DMS 273 treated with DMSO at 0.1 percent for 48 hours (cell line): ENCODE data around the gene UBR4.

Experiments used
- DNase-seq: peaks from one replicate; lab custom pipeline; 2025; lab: John Stamatoyannopoulos, UW

UBR4 gene

DNA sequence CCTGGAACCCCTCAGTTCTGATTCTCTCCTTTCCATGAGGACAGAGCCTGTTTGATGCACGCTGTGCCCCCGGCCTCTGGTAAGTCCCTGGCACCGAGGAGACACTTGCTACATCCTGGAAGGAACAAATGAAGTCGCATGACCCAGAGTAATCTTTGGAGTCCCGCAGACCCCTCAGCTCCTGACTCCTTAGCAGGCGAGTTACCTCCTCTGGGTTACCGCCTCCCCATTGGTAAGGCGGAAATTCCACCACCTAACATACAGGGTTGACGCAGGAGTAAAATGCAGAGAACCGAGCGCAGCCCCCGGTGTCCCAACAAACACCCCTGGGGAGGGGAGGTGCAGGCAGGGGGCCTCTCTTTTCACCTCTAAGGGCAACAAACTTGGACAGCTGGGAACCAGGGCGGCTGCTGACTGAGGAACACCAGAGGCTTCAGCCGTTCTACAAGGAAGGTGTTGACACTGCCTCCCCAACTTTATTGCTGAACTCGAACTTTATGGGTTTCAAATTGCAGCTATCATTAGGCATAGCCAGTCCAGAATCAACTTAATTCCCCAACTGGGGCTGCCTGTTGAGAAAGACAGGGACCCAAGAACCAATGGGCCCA lies 138.3 kb downstream of the UBR4 start:
- DNase-seq, result no peak

DNA sequence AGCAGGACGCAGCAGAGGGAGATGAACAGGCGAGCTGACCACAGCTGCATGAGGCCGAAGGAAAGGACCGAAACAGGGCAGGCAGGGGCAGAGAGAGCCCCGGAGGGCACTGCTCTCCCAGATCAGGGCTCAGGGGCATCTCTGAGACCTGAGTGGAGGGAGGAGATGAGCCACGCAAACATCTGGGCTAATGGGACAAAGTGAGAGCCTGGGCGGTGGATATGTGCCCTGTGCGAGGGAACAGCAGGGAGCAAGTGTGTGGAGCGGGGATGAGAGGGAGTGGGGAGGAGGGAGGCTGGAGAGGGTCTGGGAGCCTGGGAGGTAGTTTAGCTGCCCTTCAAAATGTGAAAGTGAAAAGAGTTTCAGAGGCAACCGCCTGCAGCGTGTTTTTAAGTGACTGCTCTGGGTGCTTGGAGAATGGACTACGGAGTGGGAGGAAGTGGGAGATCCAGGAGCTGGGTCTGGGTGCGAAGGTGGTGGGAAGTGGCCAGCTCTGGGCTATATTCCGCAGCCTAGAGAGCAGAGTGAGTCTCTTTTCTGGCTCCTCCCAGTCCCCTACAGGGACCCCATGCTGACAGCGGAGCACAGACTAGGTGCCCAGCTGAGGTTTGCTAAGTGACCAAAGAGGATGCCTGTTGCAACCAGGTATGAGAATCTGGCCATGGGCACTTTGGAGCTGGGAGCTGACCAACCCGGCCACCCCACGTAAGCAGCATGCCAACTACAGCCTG lies 139.0 kb downstream of the UBR4 start:
- DNase-seq, result no peak

DNA sequence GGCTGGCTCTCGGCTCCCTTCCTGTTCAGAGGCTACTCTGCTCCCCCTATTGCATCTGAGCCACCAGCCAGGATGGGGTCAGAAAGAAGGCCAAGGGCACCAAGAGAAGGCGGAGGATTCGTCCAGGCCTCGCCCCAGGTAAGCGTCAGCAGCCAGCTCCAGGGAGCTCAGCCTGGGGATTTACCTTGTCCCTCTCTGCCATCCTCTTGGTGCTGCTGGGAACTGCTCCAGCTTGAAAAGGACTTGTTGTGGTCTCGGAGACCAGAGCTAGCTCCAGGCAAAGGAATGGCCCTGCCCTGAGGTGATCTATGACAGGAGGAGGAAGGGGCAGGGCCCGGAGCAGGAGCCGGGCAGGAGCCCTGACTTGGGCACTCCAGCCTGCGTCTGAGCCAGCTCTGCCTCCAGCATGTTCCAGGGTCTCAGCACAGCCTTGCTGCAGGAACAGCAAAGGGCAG lies 139.8 kb downstream of the UBR4 start:
- no peak for DNase-seq

DNA sequence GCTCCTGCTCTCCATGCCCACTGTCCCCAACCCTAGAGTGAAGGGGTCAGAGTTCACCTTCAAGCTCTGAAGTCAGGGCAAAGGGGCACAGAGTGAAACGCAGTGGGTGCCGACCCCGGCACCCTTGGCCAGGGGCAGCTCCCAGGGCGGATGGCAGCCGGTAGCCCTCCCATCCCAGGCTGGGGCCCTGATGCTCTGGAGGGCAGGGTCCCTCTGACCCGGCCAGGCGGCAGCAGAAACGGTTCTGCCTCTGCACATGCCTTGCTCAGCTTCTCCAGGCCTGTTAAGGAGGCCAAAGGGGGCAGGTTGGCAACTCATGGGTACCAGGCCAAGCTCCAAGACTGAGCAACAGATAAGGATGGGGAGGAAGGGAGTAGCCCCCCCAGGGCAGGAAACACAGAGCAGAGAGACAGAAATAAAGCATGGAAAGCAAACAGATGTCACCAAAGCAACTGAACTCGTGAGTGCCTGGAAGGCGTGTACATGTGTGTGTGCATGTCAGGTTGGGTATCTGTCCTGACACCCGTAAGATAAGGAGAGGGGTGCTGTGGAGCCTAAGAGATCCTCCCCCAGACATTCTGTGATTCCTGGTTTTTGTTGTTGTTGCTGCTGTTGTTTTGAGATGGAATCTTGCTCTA lies 141.3 kb downstream of the UBR4 start:
- no peak for DNase-seq

DNA sequence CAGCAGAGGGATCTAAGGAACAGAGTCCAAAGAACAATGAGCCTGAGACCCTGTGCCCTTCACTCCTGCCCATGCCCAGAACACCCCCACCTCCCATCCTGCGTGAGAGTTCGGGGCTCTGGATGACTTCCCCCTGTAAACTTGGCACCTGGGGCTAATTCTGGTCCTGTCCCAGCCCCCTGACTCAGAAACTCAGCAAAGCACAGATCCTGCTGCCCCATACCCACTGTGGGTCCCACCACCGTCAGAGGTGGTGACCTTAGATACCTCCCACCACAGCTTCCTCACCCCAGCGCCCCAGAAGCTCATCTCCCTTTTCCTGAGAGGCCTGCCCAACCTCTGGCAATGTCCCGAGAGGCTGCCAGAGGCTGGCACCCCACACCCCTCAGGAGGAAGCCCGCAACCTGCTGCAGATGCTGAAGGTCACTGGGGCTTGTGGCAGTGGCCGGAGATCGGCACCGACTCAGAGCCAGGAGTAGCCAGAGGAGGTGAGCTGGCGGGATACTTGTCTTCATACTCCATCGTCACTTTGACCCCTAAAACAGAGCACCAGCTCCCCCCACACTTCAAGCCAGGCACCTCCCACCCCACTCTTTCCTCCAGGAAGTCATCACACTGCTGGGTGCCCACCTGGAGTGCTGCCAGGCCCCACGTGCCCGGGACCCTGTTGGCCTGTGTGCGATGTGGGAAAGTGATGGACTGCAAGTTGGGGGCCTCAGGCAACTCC lies 142.0 kb downstream of the UBR4 start:
- DNase-seq, result no peak

DNA sequence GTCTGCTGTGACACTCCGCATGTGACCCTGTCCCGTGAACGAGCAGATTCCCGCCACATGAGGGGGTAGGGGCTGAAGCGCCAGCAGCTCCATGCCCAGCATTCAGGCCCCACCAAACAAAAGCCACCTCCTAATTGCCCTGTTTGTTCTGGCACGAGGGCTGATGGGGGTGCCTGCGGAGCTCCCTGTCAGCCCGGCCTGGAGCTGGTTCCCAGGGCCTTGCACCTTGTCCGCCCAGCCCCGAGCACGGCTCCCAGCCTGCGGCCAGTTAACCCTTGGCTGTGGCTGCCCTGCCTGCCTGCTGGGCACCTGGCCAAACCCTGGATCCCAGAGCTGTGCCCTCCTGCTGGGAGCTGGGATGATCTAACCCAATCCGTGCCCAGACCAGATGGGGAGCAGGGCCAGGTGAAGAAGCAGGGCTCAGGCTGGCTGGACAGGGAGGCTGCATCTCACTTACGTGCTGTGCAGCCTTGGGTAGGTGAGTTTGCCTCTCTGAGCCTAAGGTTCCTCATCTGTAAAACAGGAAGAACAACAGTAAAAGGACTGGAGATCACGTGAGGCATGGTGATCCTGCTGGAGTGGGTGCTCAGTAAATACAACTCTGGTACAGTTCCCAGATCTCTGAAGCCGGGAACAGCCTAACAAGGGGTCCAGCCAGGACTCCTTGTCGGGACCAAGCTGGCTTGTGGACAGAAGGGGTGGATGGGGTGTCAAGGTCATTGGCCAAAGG lies 142.7 kb downstream of the UBR4 start:
- DNase-seq, result no peak

DNA sequence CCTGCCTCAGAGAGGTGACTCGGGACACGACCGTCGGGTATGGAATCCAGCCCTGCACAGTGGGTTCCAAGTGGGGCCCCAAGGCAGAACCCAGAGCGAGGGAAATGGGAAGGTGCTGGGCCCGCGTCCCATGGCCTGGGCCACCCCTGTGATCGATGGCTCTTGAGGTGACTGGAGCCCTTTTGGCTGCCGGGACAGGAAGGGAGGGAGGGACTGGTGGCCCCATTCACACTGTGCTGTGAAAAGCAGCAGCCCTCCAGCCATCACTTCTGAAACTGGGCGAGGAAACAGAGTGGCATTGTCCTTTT lies 143.2 kb downstream of the UBR4 start:
- DNase-seq, result no peak

DNA sequence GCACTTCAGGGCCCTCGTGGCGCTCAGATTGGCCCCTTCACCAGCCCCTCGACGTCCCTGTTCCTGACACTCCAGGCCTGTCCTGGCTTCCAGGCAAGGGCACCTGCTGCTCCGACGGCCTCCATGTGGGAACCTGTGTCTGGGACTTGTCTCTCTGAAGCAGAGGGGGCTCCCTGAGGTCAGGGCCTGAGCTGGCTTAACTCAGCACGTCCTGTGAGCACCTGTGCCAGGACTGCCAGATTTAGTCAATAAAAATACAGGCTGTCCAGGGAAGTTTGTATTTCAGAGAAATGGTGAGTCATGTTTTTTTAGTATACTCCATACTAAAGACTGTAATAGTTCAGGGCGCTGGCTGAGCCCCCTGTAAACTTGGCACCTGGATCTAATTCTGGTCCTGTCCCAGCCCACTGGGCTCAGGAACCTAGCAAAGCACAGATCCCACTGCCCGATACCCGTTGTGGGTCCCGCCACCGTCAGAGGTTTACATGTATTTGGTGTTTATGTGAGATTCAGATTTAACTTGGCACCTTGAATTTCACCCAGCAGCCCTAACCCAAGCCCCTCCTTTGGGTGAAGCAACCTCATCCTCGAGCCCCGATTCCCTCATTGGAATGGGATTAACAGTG lies 143.7 kb downstream of the UBR4 start:
- no peak for DNase-seq

DNA sequence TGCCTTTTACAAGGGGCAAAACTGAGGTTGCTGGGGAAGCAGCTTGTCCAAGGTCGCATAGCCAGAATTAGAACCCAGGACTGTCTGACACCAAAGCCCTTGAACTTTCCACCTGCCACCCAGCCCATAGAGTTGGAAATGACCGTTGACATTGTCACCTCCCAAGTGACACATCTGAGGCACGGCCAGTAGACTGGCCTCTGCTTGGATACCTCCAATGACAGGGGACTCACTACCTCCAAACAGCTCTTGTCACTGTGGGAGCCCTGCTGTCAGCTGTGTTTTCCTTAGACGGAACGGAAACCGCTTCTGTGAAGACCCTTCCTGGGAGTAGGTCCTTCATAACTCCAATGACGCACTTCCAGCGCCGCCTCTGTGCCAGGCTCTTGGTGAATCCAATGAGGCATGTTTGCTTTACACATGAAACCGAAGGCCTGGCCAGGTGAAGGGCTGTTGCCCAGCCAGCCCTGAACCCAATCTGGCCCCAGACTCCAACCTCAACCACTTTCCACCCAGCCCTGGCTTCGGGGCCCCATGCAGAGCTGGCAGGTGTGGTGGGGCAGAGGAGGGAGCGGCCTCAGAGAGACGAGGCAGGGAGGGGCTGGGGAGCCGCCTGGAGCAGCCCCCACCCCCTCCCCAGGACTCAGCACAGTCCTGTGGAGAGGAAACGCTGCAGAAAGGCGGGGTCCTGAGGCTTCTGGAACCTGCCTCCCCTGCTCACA lies 144.4 kb downstream of the UBR4 start:
- no peak for DNase-seq

DNA sequence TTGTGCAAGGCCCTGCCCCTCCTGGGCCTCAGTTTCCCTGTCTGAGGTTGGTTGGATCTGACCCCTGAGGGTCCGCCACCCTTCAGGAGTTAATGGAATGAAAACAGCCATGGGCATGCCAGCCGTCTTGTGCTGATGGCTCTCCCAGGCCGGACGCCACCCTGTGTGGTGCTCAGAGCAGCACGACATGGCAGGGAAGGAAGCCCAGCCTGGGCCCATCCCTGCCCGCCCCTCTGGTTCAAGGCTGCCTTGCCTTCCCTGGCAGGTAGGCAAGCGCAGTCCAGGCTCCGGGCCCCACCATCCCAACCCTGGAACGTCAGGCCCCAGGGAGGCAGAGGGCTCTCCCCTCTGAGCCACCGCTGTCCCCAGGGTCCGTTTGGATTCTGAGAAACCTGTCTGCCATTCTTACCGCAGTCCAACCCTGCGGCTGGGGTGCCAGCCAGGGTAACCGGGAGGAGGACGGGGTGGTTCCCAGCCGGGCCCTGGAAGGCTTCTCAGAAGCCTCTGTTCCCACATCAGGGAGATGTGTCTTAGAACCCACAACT lies 145.1 kb downstream of the UBR4 start:
- DNase-seq, result no peak

DNA sequence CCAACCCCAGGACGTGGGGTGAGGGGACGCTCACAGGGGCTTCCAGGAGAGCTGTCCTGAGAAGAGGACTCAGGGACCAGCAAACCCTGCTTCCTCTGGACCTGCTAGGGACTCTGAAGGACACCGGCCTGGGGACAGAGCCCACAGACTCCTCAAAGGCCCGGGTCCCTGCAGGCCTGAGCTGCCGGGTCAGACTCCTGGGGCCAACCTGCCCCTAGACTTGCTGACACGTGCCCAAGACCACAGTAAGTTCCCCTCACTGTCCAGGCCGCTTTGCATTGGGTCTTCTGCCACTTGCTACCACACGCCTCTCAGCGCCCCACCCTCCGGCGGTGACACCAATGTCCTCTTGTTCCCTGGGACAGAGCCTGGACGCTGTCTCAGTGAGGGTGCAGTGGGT lies 146.9 kb downstream of the UBR4 start:
- DNase-seq, result no peak

DNA sequence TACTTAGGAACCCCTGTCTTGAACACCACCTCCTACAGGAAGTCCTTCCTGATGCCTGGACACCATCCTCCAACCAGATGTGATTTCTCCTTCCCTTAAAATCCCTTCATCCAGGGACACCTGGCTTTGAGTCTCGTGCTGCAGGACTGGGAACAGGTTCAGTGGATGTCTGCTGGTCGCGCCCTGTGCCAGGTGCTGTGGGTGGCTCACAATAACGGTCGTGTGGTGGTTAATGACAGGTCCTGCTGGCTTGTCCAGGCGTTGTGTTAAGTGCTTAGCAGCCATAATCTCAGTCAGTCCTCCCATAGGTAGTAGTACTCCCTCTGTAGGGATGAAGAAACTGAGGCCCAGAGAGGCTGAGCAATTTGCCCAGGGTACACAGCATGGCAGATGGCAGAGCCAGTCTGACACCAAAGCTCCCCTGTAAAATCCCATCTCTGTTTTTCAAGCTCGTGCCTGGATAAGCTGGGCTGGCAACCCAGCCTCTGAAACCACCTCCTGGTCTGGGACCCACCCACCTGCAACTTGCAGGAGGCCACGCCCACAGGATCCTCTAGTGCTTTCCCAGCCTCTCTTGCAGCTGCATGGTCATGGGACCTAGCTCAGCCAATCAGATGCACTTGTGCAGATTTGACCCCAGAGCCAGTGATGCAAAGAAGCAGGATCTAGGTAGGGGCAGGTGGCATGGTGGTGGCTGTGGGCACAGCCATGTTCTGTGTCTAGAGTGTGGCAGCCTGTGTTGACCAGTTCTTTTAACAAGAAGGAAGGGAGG lies 147.6 kb downstream of the UBR4 start:
- no peak for DNase-seq

DNA sequence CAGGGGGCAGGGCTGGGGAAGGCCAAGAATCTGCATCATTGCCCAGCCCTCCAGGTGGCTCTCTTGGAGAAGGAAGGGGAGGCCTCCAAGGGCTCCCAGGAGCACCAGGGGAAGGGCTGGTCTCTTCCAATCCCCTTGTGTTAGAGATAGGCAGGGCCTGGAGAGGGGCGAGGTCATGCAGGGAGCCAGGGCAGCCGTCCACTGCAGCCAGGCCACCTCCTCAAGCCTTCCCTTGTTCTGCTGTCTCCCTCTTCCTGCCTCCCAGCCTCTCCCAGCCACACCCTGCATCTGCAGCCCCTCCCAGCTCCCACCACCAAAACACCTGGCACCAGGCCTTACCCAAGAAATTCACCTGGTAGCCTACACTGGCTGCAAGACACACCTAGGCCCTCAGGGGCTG lies 148.3 kb downstream of the UBR4 start:
- DNase-seq, result no peak

DNA sequence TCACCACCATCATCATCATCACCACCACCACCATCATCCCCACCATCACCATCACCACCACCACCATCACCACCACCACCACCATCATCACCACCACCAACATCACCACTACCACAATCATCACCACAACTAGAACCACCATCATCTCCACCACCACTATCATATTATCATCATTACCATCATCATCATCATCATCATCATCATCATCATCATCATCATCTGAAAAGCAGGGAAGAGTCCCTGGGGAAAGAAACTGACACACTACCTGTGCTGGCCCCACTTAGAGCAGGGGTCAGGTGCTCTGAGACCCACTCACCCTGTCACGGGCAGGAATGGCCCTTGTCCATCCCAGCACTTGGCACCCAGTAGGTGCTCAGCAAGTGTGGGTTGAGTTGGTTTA lies 148.7 kb downstream of the UBR4 start:
- DNase-seq, result no peak

DNA sequence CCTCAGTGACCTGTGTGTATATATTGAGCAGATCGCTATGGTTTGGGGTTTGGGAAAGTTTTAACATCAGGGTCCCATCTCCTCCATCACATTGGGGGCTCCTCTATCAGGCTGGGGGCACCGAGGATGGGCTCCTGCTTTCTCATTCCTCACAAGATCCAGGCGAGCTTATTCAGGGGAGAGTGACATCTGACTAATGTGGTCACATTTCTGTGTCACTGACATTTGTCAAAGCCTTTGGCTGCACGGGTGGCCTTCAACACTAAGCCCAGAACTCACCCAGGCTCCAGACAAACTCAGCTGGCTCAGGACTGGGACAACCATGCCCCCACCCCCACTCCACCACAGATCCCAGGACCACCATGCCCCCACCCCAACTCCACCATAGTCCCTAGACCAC lies 150.3 kb downstream of the UBR4 start:
- no peak for DNase-seq

DNA sequence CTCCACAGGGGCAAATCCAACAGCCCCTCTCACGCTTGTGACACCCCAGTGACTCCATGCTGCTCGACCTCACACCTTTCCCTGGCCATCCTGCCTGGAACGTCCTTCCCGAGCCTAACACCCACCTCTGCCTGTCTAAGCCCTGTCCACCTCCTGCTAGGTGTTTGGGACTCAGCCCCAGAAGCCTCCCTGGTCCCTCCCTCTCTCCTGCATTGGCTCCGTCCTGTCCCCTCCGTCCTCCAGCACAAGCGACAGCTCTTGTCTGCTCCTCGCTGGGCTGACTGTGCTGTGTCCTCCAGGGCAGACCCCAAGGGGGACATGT lies 151.6 kb downstream of the UBR4 start:
- no peak for DNase-seq

DNA sequence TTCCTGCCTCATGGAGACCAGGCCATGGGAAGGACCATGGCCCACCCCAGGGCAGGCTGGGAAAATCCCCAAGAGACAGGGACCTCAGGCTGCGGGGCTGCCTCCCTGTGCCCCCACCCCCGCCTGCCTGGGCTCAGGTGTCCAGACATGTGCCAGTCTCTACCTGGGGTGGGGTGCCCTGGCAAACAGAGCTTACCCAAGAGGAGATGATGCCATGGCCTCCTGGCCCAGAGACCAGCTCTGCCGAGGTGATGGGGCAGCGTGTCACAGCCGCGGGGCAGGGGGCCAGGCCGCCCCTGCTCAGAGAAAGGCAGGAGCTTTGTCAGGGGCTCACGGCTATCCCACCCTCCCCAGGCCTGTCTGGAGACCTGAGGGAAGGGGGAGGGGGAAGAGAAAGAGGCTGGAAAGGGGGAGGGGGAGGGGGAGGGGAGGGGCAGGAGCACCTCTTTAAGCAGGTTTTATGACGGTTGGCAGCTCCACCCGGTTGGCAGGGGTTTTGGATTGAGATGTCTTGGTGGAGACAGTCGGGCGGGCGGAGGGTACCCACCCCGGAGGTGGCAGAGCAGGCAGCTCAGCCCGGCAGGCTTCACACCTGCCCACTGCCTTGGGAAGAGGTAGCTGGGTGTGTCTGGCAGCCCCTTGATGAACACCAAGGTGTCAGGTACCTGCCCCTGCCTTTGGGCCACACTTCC lies 152.1 kb downstream of the UBR4 start:
- no peak for DNase-seq

DNA sequence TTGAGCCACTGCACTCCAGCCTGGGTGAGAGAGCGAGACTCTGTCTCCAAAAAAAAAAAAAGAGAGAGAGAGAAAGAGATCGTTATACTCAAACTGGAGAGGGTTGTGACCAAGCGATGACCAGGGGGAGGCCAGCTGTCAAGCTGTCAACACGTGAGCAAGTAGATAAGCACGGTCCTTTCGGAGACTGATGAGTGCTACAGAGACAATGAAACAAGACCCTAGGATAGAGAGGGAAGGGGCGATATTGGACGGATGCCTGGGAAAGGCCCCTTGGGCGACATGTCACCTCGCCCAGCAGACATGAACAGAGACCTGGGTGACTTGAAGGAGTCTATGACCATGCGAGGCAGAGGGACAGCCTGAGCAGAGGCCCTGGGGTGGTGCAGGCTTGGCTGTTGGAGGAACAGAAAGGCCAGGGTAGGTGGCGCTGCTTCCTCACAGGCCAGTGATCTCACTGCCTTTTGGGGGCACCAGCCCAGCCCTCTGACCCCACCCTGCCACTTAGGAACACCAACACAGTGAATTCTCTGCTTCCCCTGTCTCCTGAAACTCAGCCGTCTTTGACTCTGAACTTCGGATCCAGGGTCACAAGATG lies 152.8 kb downstream of the UBR4 start:
- no peak for DNase-seq

DNA sequence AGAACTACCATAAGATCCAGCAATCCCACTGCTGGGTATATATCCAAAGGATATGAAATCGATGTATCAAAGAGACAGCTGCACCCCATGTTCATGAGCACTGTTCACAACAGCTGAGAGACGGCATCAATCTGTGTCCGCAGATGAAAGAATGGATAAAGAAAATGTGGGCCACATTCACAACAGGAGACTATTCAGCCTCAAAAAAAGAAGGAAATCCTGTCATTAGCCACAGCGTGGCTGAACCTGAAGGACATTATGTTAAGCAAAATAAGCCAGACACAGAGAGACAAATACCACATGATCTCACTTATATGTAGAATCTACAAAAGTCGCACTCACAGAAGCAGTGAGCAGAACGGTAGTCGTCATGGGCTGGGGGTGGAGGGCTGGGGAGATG lies 154.4 kb downstream of the UBR4 start:
- DNase-seq, result no peak
